ENCODE data around the gene HPCA. TPM values are rescaled to one million over a fixed set of nuclear protein-coding genes. Genes with fewer than 3 reads are reported as not detected.

The HPCA gene
- total RNA-seq, 1 donor from 2014 or later: not detected

DNA sequence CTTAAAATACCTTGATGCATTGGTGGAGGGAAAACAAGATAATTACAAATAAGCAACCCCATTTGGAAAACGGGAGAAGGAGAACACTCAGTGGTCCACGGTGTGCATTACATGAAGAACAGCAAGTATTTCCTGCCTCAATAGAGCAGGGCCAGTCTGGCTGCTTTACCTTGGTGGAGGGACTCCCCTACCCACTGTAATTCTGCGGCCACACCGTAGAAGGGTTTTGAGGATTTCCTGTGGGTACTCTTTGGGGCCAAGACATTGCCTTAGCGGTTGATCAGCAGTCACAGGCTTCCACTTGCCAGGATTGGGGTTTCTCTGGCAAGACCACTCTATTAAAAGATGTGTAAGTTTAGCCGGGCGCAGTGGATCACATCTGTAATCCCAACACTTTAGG lies 31.2 kb downstream of the HPCA start:
- TF ChIP-seq, protein P1, sequence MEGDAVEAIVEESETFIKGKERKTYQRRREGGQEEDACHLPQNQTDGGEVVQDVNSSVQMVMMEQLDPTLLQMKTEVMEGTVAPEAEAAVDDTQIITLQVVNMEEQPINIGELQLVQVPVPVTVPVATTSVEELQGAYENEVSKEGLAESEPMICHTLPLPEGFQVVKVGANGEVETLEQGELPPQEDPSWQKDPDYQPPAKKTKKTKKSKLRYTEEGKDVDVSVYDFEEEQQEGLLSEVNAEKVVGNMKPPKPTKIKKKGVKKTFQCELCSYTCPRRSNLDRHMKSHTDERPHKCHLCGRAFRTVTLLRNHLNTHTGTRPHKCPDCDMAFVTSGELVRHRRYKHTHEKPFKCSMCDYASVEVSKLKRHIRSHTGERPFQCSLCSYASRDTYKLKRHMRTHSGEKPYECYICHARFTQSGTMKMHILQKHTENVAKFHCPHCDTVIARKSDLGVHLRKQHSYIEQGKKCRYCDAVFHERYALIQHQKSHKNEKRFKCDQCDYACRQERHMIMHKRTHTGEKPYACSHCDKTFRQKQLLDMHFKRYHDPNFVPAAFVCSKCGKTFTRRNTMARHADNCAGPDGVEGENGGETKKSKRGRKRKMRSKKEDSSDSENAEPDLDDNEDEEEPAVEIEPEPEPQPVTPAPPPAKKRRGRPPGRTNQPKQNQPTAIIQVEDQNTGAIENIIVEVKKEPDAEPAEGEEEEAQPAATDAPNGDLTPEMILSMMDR (conservative IDR thresholded peaks at IDR 0.05; ENCODE audit: low read depth, low read length): no peak
- DNase-seq (ENCODE audit: low read depth): no peak
- no peak overlapping the region for H3K4me3 ChIP-seq (ENCODE audit: low read depth, low read length)

DNA sequence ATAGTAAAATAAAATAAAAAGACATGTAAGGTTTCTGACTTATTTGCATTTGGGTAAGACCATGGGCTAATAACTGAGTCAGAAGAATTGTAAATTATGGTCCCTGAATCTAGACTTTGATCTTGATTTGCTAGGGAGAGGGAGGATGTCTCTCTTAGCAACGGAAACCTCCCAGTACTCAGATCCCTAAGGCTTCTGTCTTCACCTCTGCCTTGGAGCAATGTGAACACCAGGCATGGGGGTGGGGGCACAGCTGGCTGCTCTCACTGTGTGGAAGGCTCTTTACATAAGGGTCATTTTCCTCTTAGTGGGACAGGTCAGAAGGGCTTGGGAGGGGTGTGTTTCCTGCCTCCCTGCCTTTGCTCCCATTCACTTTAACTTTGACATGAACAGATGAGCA lies 31.9 kb downstream of the HPCA start:
- no peak overlapping the region for H3K4me3 ChIP-seq (ENCODE audit: low read depth, low read length)
- TF ChIP-seq, protein P1 (conservative IDR thresholded peaks at IDR 0.05; ENCODE audit: low read depth, low read length): no peak
- DNase-seq (ENCODE audit: low read depth): no peak

DNA sequence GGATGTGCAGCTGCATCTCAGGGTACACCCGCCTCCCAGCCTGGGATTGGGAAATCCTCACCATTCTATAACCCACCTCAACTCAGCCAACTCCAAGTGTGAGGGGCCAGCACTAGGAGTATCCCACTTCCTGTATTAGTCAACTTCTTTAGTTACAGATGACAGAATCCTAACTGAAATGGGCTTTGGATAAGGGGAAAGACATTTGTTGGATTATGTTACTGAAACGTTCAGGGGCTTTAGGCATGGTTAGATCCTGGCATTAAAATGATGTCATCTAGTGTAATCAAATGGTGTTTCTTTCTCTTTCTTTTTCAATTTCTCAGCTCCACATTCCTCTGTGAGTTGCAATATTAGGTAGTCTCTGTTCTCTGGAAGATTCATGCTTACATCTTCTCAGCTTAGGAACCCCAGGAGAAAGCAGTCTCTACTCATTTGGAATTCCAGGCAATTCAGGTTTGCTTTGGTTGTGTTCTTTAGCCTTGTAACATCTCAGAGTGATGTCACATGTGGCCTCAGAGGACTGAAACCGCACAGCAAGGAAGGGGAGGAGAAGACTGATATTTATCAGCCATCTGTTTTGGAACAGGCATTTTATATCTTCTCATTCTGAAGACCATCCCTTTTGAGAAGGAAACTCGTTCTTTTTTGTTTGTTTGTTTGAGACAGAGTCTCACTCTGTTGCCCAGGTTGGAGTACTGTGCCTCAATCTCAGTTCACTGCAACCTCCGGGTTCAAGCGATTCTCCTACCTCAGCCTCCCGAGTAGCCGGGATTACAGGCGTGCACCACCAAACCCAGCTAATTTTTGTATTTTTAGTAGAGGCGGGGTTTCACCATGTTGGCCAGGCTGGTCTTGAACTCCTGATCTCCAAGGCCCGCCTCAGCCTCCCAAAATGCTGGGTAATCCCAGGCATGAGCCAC lies 33.8 kb downstream of the HPCA start:
- DNase-seq (ENCODE audit: low read depth): peak; percentile 64
- TF ChIP-seq, protein P1 (conservative IDR thresholded peaks at IDR 0.05; ENCODE audit: low read depth, low read length): no peak
- peak overlapping the region; percentile 24 for H3K4me3 ChIP-seq (ENCODE audit: low read depth, low read length)

DNA sequence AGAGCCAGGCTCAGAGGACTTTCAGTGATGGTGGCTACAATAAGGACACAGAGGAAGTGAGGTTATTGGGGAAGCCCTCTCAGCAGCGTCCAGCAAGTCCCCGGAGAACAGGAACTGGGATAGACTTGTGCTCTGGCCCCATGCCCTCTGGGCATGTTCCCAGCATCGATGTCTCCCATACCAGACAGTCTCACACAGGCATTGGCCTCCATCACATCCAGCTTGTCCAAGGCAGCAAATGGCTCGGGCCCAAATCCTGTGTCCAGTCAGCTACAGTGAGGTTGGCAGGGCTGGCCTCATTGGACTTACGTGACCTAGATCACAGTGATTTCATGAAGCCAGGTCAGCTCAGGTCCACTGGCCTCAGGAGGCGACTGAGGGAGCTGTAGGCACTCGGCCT lies 34.5 kb downstream of the HPCA start:
- no peak overlapping the region for H3K4me3 ChIP-seq (ENCODE audit: low read depth, low read length)
- TF ChIP-seq, protein P1 (conservative IDR thresholded peaks at IDR 0.05; ENCODE audit: low read depth, low read length): no peak
- no peak for DNase-seq (ENCODE audit: low read depth)

DNA sequence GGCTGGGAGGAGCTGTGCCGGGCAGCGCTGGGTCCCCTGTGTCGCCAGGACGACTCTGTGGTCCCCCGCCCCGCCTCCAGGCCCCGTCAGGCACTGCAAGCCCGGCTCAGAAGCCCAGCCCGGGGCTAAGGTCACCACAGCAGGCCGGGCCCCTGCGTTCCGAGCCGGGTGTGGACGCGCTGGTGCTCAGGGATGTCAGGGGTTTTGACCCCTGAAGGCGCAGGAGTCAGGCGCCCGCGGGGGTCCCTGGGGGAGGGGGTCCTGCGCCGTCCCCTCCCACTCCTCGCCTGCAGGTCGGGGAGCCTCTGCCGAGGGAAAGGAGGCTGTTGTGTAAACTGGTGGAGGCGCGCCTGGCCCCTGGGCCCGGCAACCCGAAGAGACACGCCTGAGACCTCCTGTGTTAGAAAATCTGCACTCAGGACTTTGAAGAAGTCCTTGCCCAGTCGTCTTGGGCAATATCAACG lies 38.6 kb downstream of the HPCA start:
- TF ChIP-seq, protein P1 (conservative IDR thresholded peaks at IDR 0.05; ENCODE audit: low read depth, low read length): no peak
- no peak for DNase-seq (ENCODE audit: low read depth)
- H3K4me3 ChIP-seq (ENCODE audit: low read depth, low read length): no peak overlapping the region

DNA sequence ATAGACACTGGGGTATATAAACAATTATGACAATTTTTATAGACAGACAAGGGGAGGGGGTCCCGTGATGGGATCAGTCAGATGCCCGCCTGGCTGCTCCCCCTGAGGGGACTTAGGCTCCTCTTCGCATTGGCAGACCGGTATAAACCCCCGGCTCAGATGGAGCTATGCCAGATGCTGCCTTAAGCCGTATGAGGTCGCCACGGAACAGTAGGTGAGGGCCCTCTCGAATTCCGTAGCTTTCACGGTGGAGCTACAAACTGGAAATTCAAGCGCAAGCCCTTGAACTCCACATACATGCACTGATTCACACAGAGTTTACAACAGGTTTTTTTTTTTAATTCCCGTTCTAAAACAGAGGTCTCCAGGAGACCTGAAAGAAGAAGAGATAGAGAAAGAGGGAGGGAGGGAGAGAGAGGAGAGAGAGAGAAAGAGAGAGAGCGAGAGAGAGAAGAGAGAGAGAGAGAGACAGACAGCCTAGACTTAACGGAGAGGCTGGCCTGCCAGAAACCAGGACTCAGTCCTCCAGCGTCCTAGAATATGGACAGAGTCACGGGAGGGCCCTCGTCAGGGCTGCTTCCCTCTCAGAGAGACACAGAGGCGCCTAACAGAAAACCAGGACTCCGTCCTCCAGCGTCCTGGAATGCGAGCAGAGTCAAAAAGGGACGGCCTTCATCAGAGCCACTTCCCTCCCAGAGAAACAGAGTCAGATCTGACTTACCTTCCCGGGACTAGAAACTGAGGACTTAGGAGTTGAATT lies 39.3 kb downstream of the HPCA start:
- no peak for DNase-seq (ENCODE audit: low read depth)
- no peak overlapping the region for H3K4me3 ChIP-seq (ENCODE audit: low read depth, low read length)

More for the DNA sequence above, 39.3 kb downstream of the HPCA start:
- TF ChIP-seq, protein P1 (conservative IDR thresholded peaks at IDR 0.05; ENCODE audit: low read depth, low read length): no peak

Data from epithelial cell of proximal tubule (primary cell).